NB4 (cell line): Measurements from ENCODE around the gene TXLNA.
"Not testable (repeated sequence)": the region's sequence is repeated elsewhere in the genome, so short reads cannot be mapped to it uniquely, and the experiment has no call there.

Experiments used
- DNase-seq: peaks from one replicate; pipeline ENCODE4 v3.0.0; 2010; ENCODE audit warnings: low read depth
- H3K4me3 ChIP-seq: one replicate; pipeline ENCODE4 v1.5.1; 2011; ENCODE audit warnings: mild to moderate bottlenecking, low read depth, low read length, moderate library complexity
- CTCF ChIP-seq: IDR thresholded peaks from one replicate; pipeline ENCODE4 v1.5.1; 2012; ENCODE audit warnings: low read depth, low read length
- MYC ChIP-seq: IDR thresholded peaks from 2 replicates; pipeline ENCODE4 v1.6.1; 2011; ENCODE audit warnings: low read depth, low read length
- POLR2A ChIP-seq: IDR thresholded peaks from 2 replicates; pipeline ENCODE4 v1.6.1; 2011; ENCODE audit warnings: mild to moderate bottlenecking; ENCODE audit not compliant: insufficient read length; ENCODE audit errors: extremely low read depth
- TF ChIP-seq, protein P1 (sequence below): IDR thresholded peaks from 2 replicates; pipeline ENCODE4 v1.6.1; 2011; ENCODE audit warnings: low read depth, low read length

Gene TXLNA

GRCh38 chr1:32144033-32144432 lies 35.4 kb upstream of the TXLNA start:
- no peak for DNase-seq
- TF ChIP-seq MYC (no peak), POLR2A (no peak), CTCF (no peak)
- TF ChIP-seq, protein P1, sequence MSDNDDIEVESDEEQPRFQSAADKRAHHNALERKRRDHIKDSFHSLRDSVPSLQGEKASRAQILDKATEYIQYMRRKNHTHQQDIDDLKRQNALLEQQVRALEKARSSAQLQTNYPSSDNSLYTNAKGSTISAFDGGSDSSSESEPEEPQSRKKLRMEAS: no peak
- no peak overlapping the region for H3K4me3 ChIP-seq

DNA sequence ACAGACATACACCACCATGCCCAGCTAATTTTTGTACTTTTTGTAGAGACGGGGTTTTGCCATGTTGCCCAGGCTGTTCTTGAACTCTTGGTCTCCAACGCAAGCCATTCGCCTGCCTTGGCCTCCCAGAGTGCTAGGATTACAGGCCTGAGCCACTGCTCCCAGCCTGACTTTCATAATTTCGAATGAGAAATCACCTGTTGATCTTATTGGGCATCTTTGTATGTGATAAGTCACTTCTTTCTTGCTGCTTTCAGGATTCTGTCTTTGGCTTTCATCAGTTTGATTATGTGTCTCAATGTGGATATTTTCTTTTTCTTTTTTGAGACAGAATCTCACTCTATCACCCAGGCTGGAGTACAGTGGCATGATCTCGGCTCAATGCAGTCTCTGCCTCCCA lies 31.7 kb upstream of the TXLNA start:
- H3K4me3 ChIP-seq, DNase-seq: not testable (repeated sequence)

DNA sequence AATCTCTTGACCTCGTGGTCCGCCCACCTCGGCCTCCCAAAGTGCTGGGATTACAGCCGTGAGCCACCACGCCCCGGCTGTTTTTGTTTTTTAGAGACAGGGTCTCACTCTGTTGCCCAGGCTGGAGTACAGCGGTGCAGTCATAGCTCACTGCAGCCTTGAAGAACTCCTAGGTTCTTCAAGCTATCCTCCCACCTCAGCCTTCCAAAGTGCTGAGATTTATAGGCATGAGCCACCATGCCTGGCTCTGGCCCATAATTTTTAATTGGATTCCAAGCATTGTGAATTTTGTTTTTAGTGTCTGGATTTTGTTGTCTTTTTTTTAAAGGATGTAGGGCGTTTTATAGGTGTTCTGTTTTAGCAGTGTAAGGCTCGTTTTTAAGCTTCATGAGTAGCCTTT lies 28.6 kb upstream of the TXLNA start:
- no peak overlapping the region for H3K4me3 ChIP-seq
- DNase-seq: no peak
- TF ChIP-seq MYC (no peak), POLR2A (no peak), CTCF (no peak)
- TF ChIP-seq, protein P1: no peak

DNA sequence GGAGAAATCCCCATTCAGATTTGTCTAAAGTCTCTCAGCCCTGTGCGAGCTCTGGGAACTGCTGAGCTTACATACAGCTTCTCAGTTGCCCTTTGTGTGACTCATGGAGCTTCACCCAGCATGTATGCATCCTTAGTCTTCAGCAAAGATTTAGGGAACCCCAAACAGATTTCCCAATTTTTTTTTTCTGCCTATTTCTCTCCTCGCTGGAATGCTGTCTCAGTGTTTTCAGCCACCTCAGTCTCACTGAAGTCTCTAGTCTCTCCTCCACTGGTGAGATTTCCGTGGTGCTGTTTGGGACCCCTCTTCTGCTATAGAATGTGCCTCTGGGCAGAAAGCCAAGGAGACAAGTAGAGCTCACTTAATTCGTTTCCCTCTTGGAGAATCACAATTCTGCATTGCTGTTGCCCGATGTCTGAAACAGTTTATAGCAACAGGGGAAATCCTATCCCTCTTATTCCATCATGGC lies 28.1 kb upstream of the TXLNA start:
- DNase-seq: no peak
- H3K4me3 ChIP-seq: no peak overlapping the region
- TF ChIP-seq, protein P1: no peak
- no peak for TF ChIP-seq CTCF
- TF ChIP-seq POLR2A: no peak
- no peak for TF ChIP-seq MYC

DNA sequence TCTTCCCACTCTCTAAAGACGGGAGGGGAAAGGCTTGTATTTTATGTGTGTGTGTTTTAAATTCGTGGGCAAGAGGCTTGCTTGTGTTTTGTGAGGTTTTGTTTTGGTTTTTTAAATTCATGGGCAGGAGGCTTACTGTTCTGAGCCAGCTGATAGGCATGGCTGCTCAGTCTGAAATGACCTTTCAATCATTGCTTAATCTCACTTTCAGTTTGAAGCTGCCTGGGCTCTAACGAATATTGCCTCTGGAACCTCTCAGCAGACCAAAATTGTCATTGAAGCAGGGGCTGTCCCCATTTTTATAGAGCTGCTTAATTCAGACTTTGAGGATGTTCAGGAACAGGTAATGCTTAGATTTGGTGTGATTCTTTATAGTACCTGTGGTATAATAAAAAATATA lies 20.3 kb upstream of the TXLNA start:
- DNase-seq: no peak
- TF ChIP-seq, protein P1: no peak
- TF ChIP-seq POLR2A (no peak), CTCF (no peak), MYC (no peak)
- H3K4me3 ChIP-seq: no peak overlapping the region

GRCh38 chr1:32163405-32163804 lies 16.1 kb upstream of the TXLNA start:
- H3K4me3 ChIP-seq: no peak overlapping the region
- DNase-seq: no peak
- TF ChIP-seq, protein P1: no peak

- DNase-seq, H3K4me3 ChIP-seq: not testable (repeated sequence)
These were observed 13.8 kb upstream of the TXLNA start for GRCh38 chr1:32165633-32166032.

- no peak for DNase-seq
- H3K4me3 ChIP-seq: no peak overlapping the region
- TF ChIP-seq, protein P1: no peak
- TF ChIP-seq MYC (no peak), POLR2A (no peak), CTCF (no peak)
These were observed 8.5 kb upstream of the TXLNA start for GRCh38 chr1:32170991-32171390.
